Activated naive CD4-positive, alpha-beta T cell treated with anti-CD3 and anti-CD28 coated beads, Interleukin-2, amount 50 U/mL, for 16 hours (primary cell): ENCODE measurements around the gene PARS2.

Experiments
- DNase-seq: peaks from one replicate; pipeline ENCODE4 v3.0.0-alpha.2; 2020

PARS2 gene

DNA sequence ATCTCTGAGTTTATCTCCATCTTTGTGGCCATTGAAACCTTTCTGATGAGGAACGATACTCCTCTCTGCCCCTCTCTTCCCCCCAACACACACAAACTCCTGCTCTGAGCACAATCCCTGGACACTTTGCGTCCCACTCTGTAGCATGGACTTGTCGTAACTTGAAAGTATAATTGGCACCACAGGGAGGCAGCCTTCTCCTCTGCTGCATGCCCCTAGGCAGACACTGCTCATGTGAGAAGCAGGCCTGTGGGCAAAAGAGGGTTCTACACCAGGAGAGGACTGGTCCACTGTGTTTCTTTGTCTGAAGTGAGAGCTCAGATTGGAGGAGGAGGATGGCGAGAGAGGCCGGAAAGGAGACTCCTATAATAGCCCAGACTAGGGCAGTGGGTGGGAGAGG is 3.8 kb upstream of the PARS2 start:
- DNase-seq, result no peak

DNA sequence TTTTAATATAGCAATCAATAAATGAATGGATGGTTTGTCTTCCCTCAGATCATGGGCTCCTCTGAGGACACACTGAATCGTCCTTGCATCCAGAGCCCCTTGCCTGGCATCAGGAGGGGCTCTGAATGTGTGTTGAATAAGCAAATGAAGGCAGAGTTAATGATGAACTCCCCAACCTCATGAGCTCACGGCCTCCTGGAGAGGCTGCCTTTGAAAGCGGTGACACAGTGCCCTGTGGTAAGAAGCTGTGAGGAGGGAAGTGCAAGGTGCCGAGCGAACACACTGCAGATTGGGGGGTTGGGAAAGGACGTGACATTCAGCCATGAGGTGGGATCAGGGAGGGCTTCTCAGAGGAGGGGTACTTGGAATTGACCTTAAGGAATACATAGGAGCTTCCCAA is 3.2 kb upstream of the PARS2 start:
- no peak for DNase-seq

DNA sequence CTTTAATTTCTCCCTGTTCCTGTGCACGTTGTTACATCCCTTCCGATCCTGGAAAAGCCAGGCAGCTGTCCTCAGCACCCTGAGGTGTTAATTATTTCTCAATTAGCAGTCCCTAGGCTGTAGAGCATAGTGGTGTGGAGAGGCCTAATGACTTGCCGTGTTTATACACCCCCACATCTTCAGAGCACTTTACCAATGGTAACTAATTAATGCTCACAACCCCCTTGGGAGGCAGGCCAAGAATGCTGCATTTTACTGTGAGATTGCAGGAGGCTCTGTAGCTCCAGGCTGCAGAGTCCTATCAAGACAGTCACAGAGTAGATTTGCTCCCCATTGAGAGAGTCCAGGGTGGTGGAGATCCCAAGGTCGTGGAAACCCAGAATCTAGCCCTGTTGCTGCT is 2.4 kb upstream of the PARS2 start:
- no peak for DNase-seq

DNA sequence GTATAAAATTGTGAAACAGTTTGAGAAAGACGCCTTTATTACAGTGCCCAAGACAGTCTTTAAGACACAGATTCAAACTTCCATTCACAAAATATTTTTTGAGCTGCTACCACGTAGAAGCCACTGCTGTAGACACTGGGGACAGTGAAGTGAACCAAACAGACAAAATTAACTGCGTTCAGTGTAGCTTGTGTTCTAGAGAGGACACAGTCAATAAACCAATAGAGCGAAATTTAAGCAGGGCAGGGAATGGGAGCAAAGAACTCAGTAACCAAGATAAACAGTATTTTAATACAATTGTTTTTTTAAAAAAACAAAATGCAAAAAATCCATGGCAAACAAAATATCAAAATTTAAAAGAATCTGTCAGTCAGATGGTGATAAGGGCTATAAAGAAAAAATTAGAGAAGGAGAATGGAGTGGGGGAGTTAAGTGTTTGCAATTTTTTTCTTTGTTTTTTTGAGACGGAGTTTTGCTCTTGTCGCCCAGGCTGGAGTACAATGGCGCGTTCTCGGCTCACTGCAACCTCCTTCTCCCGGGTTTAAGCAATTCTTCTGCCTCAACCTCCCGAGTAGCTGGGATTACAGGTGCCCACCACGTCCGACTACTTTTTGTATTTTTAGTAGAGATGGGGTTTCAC is 719 bp upstream of the PARS2 start:
- DNase-seq, result no peak

DNA sequence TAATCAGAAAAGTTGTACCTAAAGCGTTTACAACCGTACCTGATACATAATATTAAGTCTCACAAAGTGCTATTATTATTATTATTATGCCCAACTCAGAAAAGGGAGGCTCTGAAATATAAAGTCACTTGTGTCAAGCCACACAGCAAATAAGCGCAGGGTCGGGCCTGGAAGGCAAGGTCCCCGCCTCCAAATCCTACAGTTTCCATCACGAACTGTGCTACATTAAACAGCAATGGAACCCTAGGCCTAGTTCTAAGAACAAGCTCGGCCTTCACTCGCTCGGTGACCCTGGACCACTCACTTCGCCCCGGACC is 549 bp downstream of the PARS2 start:
- DNase-seq, result peak; percentile 20

DNA sequence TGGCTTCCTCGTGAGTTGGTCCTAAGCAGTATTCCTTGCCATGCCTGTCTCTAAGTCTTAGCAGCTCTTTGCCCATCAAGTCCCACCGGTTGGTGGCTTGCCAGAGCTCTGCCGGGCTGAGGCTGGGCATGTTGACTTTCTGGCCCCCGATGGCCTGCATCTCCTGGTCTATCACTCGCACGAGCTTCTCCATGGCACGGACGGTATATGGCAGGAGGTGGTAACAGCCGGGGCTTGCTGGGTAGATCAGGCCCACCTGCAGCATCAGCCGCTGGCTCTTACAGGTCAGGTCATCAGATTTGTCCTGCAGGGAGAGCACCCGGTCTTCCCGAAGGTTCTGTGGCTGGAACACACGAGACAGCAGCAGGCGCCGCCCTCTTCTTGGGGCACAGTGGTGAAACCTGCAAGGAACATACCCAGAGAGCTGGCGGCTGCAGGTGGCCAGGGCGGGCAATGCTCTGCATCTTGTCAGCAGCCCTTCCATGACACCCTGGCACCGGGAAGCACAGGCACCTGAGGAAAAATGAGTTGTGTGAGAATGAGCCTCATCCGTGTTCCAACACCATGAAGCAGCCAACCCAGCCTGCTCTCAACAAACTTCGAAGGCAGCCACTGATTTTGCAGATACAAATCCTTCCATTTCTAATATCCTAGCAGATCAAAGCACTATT is 5.5 kb downstream of the PARS2 start:
- no peak for DNase-seq

DNA sequence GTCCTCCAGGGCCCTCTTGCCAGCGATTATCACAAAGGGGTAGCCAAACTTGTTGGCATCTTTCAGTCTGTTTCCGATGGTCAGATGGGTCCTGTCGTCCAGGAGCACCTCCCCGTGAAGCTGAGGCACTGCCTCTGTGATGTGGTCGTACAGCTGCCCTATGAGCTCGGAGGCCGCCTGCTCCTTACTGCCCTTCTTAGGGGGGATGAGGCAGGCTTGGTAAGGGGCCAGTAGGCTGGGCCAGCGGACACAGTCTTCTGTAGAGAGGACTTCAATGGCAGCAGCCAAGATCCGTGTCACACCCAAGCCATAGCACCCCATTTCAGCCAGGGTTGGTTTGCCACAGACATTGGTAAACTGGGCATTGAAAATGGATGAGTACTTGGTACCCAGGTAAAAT is 6.5 kb downstream of the PARS2 start:
- no peak for DNase-seq

DNA sequence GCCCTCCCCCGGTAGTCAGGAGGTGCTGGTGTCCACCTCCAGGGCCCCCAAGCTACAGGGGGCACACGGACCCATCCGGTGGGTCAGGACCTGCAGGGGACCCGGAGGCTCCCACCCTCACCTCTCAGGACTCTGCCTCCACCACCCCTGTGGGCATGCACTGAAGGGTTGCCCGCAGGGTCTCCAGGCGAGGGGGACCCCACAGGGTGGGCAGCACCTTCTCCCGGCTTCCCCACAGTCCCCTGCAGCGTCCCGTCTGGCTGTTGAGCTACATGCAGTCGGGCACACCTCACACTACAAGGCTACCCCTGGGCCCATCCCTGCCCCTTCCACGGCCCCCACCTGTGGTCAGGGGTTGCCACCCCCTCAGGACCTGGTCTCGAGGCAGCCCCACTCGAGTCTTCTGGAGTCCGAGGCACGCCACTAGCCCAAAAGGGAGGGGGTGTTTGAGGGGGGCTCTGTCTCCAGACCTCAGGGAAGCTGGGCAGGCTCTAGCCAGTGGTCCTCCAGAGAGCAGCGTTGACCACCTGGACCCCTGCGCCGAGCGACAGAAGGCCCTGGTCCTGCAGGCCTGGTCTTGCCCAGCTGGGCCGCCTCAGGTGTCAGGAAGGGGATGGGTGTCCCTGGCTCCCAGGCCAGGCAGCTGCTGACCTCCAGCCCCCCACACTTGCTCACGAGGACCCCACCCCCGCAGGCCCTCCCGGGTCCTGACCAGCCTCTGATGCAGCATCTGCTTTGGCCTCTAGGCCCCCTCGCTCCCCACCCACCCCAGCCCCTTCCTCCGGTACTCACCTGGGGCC is 9.6 kb downstream of the PARS2 start:
- no peak for DNase-seq

DNA sequence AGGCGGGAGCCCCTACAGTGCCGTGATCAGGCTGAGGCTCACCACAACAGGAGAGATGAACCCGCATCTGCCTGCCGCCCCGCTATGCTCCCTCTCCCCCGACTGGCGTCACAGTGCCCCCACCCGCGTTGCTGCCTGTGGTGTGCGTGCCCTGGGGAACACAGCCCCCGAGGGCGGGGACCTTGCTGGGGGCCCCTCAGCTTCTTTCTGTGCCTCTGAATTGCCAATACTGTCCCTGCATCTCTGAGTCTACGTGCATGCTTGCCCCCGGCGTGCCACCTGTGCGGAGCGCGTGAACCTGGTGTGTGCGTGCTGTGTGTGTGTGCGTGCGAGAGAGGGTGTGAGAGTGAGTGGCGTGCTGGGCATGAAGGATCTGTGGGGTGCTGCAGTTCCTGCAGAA is 10.3 kb downstream of the PARS2 start:
- no peak for DNase-seq

DNA sequence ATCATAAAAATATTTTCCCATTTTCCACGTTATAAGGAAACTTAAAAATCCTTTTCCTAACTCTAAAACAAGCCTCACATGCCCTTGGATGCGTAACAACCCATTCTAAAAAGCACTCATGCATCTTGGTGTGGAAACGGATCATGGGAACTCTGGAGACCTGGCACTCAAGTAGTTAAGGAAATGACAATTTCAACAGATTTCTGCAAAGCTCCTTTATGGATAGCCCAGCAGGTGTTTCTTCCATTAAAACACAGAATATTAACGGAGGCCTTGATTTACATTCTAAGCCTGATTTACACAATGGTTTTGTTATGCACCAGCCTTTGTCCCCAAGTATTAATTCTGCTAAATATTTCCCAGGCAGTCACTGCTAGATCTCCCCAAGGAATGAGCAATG is 12.9 kb downstream of the PARS2 start:
- no peak for DNase-seq

DNA sequence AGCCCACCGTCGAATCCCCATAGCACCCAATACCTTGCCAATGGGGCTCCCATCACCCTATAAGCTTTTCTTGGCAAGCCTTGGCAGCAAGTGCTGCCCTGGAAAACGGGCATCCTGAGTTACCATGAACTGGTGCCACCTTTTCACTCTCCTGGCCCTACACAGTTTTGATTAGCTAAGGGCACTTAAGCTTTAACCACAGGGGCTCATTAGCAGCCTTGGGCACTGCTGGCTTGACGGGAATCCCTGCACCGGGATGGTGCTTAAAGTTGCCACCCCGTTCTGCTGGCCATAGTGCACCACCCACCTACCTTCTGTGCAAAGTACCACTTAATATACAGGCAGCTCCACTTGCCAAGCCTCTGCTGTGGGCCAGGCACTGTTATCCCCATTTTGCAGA is 13.7 kb downstream of the PARS2 start:
- DNase-seq, result no peak

DNA sequence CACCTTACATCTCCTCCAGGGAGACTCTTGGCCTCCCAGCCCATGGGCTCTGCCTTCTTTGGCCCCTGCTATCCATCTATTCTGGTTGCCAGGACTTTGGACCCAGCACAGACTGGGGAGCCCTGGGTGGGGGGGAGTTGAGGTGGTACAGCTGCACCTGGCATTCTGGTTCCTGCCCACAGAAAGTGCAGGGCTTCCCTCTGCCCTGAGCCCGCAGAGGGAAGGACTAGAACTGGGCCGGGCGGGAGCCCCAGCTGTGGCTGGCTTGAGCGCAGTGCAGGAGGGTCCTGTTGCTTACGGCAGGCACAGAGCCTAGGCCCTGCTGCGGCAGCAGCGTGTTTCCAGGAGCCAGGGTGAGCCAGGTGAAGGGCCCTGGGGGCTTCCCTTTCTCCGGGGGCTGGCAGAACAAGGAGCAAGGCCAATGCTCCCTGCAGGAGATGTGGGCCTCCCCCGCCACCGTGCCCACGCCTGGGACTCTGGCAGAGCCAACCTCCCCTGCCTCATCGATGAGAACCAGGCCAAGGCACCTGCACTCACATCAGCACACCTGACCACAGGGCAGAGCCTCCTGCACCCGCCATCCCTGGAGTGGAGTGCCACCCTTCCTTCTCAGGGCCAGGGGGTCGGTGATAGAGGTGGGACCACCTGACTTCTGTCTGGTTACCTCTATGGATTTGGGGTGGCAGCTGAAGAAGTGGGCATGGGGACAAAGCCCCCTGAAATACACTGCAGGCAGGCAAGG is 16.1 kb downstream of the PARS2 start:
- no peak for DNase-seq

DNA sequence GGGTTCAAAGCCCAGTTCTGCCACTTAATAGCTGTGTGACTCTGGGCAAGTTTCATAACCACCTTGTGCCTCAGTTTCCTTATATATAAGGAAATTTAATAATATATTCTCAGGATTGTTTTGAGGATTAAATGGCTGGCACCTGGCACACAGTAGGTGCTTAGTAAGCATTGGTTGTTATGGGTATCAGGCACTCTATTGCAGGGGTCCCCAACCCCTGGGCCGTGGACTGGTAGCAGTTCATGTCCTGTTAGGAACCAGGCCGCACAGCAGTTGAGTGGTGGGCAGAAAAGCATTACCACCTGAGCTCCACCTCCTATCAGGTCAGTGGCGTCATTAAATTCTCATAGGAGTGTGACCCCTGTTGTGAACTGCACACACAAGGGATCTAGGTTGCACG is 18.5 kb downstream of the PARS2 start:
- DNase-seq, result no peak

DNA sequence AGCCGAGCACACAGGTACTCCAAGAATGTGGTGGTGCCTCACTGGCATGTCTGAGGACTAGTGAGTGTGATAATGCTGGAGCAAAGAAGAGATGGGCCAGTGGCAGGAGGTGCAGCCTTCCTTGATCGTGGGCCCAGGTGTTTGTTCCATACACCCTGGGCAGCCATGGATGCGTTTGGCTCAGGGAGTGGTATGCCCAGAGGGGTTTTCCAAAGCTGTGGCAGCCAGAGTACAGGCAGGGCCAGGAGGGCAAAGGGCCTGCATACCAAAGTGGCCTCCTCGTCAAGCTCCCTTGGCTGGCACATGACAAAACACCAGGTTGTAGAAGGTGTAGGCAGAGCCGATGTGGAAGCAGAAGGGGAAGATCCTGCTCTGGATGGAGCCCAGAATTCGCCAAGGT is 19.0 kb downstream of the PARS2 start:
- DNase-seq, result no peak

DNA sequence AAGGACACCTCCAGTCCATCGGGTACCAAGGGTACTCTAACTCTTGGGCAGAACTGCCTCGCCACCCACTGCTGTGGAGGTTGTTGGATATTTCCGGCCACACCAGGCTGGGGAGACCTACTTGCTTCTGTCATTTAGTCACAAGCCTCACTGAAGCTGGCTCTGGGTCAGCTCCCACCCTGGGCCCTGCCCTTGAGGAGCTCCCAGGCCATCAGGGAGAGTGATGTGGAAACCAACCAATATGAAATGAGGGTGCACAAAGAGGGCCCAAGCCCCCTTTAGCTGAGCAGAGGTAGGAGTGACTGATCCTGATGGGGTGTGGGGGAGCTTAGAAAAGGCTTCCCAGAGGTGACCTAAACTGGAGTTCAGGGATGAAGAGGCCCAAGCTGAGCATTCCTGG is 19.6 kb downstream of the PARS2 start:
- no peak for DNase-seq

DNA sequence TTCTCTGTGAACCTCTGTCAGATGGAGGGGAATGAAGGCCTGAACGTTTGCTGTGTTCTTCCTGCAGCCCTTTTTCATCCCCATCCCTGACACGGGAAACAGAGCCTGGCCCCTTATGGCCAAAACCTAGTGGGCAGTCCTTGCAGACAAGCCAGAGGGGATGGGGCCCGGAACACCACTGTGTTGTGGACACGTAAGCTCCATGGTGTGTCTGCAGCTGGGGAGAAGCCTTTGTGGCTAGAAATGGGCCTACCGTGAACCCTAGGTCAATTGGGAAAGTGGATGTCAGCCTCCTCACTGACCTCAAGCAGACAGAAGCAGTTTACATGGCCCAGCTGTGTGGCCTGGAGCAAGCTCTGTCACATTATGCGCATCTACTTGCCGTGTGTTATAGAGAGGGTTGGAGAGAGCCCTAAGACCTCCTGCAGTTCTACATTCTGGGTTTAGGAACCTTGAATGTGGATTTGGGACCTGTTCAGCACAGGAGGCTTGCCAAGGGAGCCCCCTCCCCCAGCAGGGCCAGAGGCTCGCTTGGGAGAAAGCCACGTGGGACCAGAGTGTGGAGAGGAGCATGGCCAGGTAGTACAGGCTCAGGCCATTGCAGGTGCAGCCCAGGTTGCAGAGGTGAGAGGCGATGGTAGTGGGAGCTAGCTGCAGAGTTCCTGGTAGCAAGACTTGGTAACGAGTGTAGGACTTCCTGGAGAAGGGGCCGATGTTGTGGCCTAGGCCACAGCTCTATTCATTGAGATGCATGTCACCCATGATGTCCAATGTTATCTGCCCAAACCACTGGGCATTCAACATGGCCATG is 20.7 kb downstream of the PARS2 start:
- no peak for DNase-seq

DNA sequence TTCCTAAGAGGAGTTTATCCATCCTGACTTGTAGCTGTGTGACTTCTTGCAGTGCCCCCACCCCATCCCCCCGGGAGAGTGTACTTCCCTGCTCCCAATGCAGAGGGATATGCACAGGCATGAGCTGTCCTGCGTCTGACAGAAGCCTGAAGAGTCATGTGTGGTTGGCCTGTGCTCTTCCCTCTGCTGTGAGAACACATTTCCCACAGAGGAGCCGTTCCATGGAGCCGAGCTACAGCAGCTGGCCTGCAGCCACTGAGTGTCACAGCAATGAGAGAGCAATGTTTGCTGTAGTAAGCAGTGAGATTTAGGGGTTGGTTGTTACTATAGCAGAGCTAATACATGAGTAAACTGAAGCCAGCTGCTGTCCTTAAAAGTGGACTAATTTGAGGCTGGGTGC is 22.0 kb downstream of the PARS2 start:
- no peak for DNase-seq

DNA sequence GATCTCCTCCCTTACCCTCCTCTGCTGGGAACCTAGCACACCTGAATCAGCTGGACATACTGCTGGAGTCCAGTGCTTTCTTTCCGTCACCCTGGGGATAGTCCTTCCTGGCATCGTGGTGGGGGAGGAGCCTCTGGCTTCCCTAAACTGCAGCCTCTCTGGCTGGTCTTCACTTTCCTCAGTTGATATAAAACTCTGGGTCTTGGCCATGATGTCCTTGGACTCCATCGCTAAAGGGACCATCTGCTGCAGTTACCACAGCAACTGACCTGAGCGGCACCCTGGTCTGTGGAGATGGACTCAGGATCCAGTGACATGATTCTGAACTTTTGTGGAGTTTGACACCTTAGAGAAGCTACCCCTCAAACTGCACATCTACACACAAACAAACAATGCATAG is 22.8 kb downstream of the PARS2 start:
- DNase-seq, result no peak

DNA sequence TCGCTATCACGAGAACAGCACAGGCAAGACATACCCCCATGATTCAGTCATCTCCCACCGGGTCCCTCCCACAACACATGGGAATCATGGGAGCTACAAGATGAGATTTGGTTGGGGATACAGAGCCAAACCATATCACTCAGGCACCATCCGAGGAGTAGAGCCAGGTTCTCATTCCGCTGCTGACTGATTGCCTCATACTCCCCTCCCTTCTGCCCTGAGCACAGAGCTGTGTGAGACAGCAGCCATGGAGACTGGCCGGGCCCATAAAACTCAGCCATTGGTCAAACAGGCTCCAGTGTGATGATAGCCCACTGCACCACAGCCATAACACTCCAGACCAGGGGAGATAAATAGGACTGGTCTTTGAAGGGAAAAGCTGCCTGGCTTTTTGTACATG is 26.1 kb downstream of the PARS2 start:
- no peak for DNase-seq

DNA sequence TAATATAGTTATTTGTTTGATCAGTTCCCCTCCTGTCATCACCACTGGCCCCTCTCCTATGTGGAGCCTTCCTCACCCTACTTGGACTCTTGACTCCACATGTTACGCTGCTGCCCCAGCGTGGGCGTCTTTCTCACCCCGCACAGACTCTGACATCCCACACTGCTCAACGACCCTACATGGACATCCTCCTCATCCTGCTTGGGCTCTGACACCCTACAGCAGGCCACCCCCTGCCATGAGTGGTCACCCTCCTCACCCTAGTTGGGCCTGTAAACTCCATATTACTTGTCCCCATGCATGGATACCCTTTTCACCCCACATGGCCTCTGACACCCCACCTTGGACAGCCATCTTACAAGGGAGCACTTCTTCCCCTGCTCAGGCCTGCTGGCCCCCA is 27.6 kb downstream of the PARS2 start:
- DNase-seq, result no peak

DNA sequence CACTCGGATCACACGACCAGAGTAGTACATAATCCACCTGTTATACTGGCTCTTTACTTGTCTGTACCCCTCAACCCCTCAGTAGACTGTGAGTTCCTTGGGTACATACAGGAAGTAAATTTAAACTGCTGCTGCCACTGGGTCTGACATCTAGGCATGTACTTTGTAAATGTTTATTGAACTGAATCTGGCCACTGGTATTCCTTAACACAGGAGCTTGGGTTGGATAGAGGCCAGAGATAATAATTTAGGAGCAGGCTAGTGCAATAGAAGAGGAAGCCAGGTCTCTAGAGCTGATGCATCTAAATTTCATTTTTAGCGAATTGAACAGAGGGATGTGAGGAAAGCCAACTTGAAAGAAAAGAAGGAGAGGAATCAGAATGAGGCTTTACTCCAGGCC is 36.3 kb downstream of the PARS2 start:
- DNase-seq, result no peak

DNA sequence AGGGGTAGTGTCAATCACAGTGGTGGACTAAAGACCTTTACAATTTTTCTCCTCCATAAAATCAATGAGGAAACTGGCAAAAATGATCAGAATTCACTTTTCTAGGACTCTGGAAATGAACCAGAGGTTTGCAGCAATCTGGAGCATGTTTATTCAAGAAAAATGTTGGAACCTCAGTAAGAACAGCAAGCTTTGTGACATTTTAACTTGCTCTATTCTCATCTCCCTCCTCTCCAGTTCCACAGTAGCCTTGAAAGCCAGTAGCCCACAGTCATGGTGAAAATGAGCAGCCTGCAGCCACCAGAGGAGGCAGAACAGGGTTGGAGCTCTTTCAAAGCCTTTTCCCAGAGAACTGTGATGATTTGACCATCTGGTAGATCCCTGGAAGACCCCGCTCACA is 39.6 kb downstream of the PARS2 start:
- DNase-seq, result no peak

DNA sequence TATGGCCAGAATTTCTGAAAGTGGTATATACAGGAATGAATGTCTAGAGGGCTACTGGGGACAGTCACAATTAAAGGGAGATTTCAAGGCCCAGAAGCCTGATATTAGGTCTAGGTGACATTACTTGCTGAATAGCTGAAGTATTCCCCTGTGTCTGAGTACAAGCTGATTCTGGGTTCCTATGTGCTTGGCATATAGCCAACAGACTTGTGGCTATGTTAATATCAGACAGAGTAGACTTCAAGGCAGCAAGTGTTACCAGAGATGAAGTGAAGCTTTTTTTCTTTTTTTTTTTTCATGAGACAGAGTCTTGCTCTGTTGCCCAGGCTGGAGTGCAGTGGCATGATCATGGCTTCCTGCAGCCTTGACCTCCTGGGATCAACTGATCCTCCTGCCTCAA is 40.3 kb downstream of the PARS2 start:
- DNase-seq, result no peak
